K562 (cell line): ENCODE measurements around the gene PHLDB1. TPM values are rescaled to one million over a fixed set of nuclear protein-coding genes. Genes with fewer than 3 reads are reported as not detected.

Experiments
- CREB1 ChIP-seq, 2 experiments: sonication (generic) in 1 of 2; formaldehyde crosslinking in 1 of 2; IDR thresholded peaks; 2 replicates each; pipeline versions ENCODE4 v1.6.1 to v1.8.0; 2012 to 2022; ENCODE audit warnings: inconsistent platforms in 1 of 2, mild to moderate bottlenecking in 1 of 2, missing genetic modification reagents in 1 of 2, moderate library complexity in 1 of 2
- IFI16 ChIP-seq: fragments of 250-450 bp; sonication (Bioruptor Pico); IDR thresholded peaks from 2 replicates; pipeline ENCODE4 v2.1.2; 2022; ENCODE audit warnings: mild to moderate bottlenecking, inconsistent platforms
- PRDM10 ChIP-seq: fragments of 450-650 bp; IDR thresholded peaks from 2 replicates; pipeline ENCODE4 v1.6.1; 2018; ENCODE audit not compliant: partially characterized antibody
- SP2 ChIP-seq: IDR thresholded peaks from 2 replicates; pipeline ENCODE4 v1.6.1; 2011; ENCODE audit warnings: mild to moderate bottlenecking, low read depth, low read length, moderate library complexity; ENCODE audit not compliant: poor library complexity, severe bottlenecking; ENCODE audit errors: extremely low read depth
- ZBTB7A ChIP-seq: IDR thresholded peaks from 2 replicates; pipeline ENCODE4 v1.6.1; 2011; ENCODE audit warnings: low read depth, mild to moderate bottlenecking, low read length, moderate library complexity, borderline replicate concordance; ENCODE audit not compliant: control insufficient read depth
- polyA plus RNA-seq, 8 experiments: library from polyadenylated mRNA; depleted of rRNA in 4 of 8; stranded (reverse) in 5 of 8; unstranded in 3 of 8; fragments of >200 nt; fragmentation: Nextera tagmentation in 2 of 8; fragmentation: Illumina TruSeq in 1 of 8; extraction: Ambion mirVana in 2 of 8; extraction: Trizol in 1 of 8; gene quantifications; 2 replicates each; pipeline versions ENCODE4 v1.2.1 to v1.2.3, GENCODE V29; 2011 to 2014; ENCODE audit warnings: inconsistent platforms in 1 of 8, missing spikeins in 1 of 8
- total RNA-seq, 7 experiments: library from RNA; depleted of rRNA in 6 of 7; stranded (reverse); fragments of >200 nt in 6 of 7; fragmentation: Illumina TruSeq in 2 of 7; extraction: Trizol in 2 of 7; gene quantifications; 2 replicates each; pipeline versions ENCODE4 v1.2.1 to v1.2.3, GENCODE V29; 2011 to 2021; ENCODE audit warnings: low replicate concordance in 1 of 7
- TF ChIP-seq, protein P1 (sequence below): sonication (generic); formaldehyde crosslinking; IDR thresholded peaks from 2 replicates; pipeline ENCODE4 v1.8.1; 2022; ENCODE audit warnings: missing genetic modification reagents

PHLDB1 gene
- total and polyA plus RNA-seq, 9 of the 15 experiments (the other 6 are each of a cell fraction or from before 2014, with no cell fraction given) = 2.0 to 28.7 (median 16.2) TPM

GRCh38 chr11:118635237-118635591, 27.8 kb downstream of the PHLDB1 start (continued):
- TF ChIP-seq IFI16 (no peak), PRDM10 (peak; percentile 66), SP2 (no peak), CREB1 (IDR thresholded peaks at IDR 0.05) (no peak), CREB1 (CRISPR knock-in tag; IDR thresholded peaks at IDR 0.05) (no peak), ZBTB7A (no peak)
- TF ChIP-seq, protein P1, sequence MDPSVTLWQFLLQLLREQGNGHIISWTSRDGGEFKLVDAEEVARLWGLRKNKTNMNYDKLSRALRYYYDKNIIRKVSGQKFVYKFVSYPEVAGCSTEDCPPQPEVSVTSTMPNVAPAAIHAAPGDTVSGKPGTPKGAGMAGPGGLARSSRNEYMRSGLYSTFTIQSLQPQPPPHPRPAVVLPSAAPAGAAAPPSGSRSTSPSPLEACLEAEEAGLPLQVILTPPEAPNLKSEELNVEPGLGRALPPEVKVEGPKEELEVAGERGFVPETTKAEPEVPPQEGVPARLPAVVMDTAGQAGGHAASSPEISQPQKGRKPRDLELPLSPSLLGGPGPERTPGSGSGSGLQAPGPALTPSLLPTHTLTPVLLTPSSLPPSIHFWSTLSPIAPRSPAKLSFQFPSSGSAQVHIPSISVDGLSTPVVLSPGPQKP (CRISPR knock-in tag) = no peak
- TF ChIP-seq, all 486 proteins: peak for 6
